ACC112 (cell line): ENCODE results near the gene SEC14L2.

ENCODE experiments used
- H2AFZ ChIP-seq: fragments of 200-600 bp; sonication (generic); one replicate; pipeline ENCODE4 v1.6.0; 2017; ENCODE audit warnings: antibody characterized with exemption, low read length; ENCODE audit not compliant: unreplicated experiment
- H3K27ac ChIP-seq: fragments of 200-600 bp; sonication (generic); 2 replicates; pipeline ENCODE4 v1.5.1; 2014; ENCODE audit warnings: low read depth, mild to moderate bottlenecking, antibody characterized with exemption, low read length, moderate library complexity
- H3K27me3 ChIP-seq: fragments of 200-600 bp; sonication (generic); 2 replicates; pipeline ENCODE4 v1.6.1; 2014; ENCODE audit warnings: mild to moderate bottlenecking, antibody characterized with exemption, low read length, moderate library complexity, mixed read lengths; ENCODE audit not compliant: insufficient read depth
- H3K36me3 ChIP-seq: fragments of 200-600 bp; sonication (generic); 2 replicates; pipeline ENCODE4 v1.6.1; 2016; ENCODE audit warnings: mild to moderate bottlenecking, antibody characterized with exemption, low read length, moderate library complexity, mixed read lengths; ENCODE audit not compliant: insufficient read depth
- H3K4me1 ChIP-seq: fragments of 200-600 bp; sonication (generic); one replicate; pipeline ENCODE4 v1.6.1; 2016; ENCODE audit warnings: low read length, mixed read lengths; ENCODE audit not compliant: insufficient read depth, unreplicated experiment, control insufficient read depth
- H3K4me3 ChIP-seq: fragments of 200-600 bp; sonication (generic); 2 replicates; pipeline ENCODE4 v1.5.1; 2014; ENCODE audit warnings: mild to moderate bottlenecking, low read depth, low read length
- H3K79me2 ChIP-seq: fragments of 200-600 bp; sonication (generic); one replicate; pipeline ENCODE4 v1.6.0; 2016; ENCODE audit warnings: low read length; ENCODE audit not compliant: control insufficient read depth, unreplicated experiment, insufficient read depth

The SEC14L2 gene

GRCh38 chr22:30427871-30428270 is 31.1 kb downstream of the SEC14L2 start:
- Histone ChIP-seq H2AFZ (no peak overlapping the region), H3K4me1 (peaks cover 20% of the 10 kb centered on the region), H3K79me2 (no peaks in the 10 kb centered on the region), H3K36me3 (peaks cover 10% of the 10 kb centered on the region; the same call in 1 of the 2 replicates), H3K4me3 (no peak overlapping the region), H3K27me3 (no peaks in the 10 kb centered on the region), H3K27ac (no peak overlapping the region)

GRCh38 chr22:30429887-30430286 is 33.1 kb downstream of the SEC14L2 start:
- H3K27me3 ChIP-seq, result no peaks in the 10 kb centered on the region
- no peak overlapping the region for H3K27ac ChIP-seq
- peaks cover 9% of the 10 kb centered on the region for H3K4me1 ChIP-seq
- H3K36me3 ChIP-seq, result peaks cover 10% of the 10 kb centered on the region; the same call in 1 of the 2 replicates
- H3K4me3 ChIP-seq, result no peak overlapping the region
- H2AFZ ChIP-seq, result no peak overlapping the region
- no peaks in the 10 kb centered on the region for H3K79me2 ChIP-seq

GRCh38 chr22:30430933-30431332 is 34.1 kb downstream of the SEC14L2 start:
- Histone ChIP-seq H3K27me3 (no peaks in the 10 kb centered on the region), H3K4me1 (peaks cover 6% of the 10 kb centered on the region), H3K27ac (no peak overlapping the region), H3K4me3 (no peak overlapping the region), H3K36me3 (peaks cover 10% of the 10 kb centered on the region; the same call in 1 of the 2 replicates), H3K79me2 (no peaks in the 10 kb centered on the region), H2AFZ (no peak overlapping the region)

GRCh38 chr22:30432096-30432495 is 35.3 kb downstream of the SEC14L2 start:
- peaks cover 2% of the 10 kb centered on the region for H3K4me1 ChIP-seq
- no peaks in the 10 kb centered on the region for H3K27me3 ChIP-seq

GRCh38 chr22:30432520-30432919 is 35.7 kb downstream of the SEC14L2 start:
- H3K27me3 ChIP-seq, result no peaks in the 10 kb centered on the region

More at GRCh38 chr22:30432096-30432495, 35.3 kb downstream of the SEC14L2 start:
- H3K36me3 ChIP-seq, result peaks cover 9% of the 10 kb centered on the region; the same call in 1 of the 2 replicates
- H2AFZ ChIP-seq, result no peak overlapping the region
- H3K79me2 ChIP-seq, result no peaks in the 10 kb centered on the region
- no peak overlapping the region for H3K27ac ChIP-seq
- H3K4me3 ChIP-seq, result no peak overlapping the region

GRCh38 chr22:30433227-30433626 is 36.4 kb downstream of the SEC14L2 start:
- Histone ChIP-seq H3K27ac (no peak overlapping the region), H3K4me1 (no peaks in the 10 kb centered on the region), H3K36me3 (no peaks in the 10 kb centered on the region), H3K4me3 (no peak overlapping the region), H3K27me3 (no peaks in the 10 kb centered on the region), H2AFZ (no peak overlapping the region), H3K79me2 (no peaks in the 10 kb centered on the region)

More at GRCh38 chr22:30432520-30432919, 35.7 kb downstream of the SEC14L2 start:
- Histone ChIP-seq H3K27ac (no peak overlapping the region), H2AFZ (no peak overlapping the region), H3K4me1 (no peaks in the 10 kb centered on the region), H3K79me2 (no peaks in the 10 kb centered on the region), H3K36me3 (peaks cover 4% of the 10 kb centered on the region; the same call in 1 of the 2 replicates), H3K4me3 (no peak overlapping the region)

- H3K27ac ChIP-seq, result no peak overlapping the region
- no peak overlapping the region for H2AFZ ChIP-seq
- H3K4me1 ChIP-seq, result no peaks in the 10 kb centered on the region
- H3K4me3 ChIP-seq, result no peak overlapping the region
- H3K79me2 ChIP-seq, result no peaks in the 10 kb centered on the region
- no peaks in the 10 kb centered on the region for H3K27me3 ChIP-seq
- H3K36me3 ChIP-seq, result no peaks in the 10 kb centered on the region
Measured at GRCh38 chr22:30433773-30434172, 37.0 kb downstream of the SEC14L2 start.

GRCh38 chr22:30434843-30435242 is 38.0 kb downstream of the SEC14L2 start:
- Histone ChIP-seq H3K4me1 (no peaks in the 10 kb centered on the region), H3K27ac (no peak overlapping the region), H3K27me3 (no peaks in the 10 kb centered on the region), H2AFZ (no peak overlapping the region), H3K4me3 (no peak overlapping the region), H3K79me2 (no peaks in the 10 kb centered on the region), H3K36me3 (no peaks in the 10 kb centered on the region)

GRCh38 chr22:30435674-30436126 is 38.9 kb downstream of the SEC14L2 start:
- no peaks in the 10 kb centered on the region for H3K79me2 ChIP-seq
- no peak overlapping the region for H3K27ac ChIP-seq
- no peaks in the 10 kb centered on the region for H3K4me1 ChIP-seq
- H3K27me3 ChIP-seq, result no peaks in the 10 kb centered on the region
- no peak overlapping the region for H2AFZ ChIP-seq
- no peak overlapping the region for H3K4me3 ChIP-seq
- no peaks in the 10 kb centered on the region for H3K36me3 ChIP-seq

- Histone ChIP-seq H3K27me3 (no peaks in the 10 kb centered on the region), H3K79me2 (no peaks in the 10 kb centered on the region), H2AFZ (no peak overlapping the region), H3K4me3 (no peak overlapping the region), H3K27ac (no peak overlapping the region), H3K36me3 (no peaks in the 10 kb centered on the region), H3K4me1 (no peaks in the 10 kb centered on the region)
Measured at GRCh38 chr22:30436196-30436595, 39.4 kb downstream of the SEC14L2 start.

- H3K4me1 ChIP-seq, result peaks cover 4% of the 10 kb centered on the region
- no peaks in the 10 kb centered on the region for H3K36me3 ChIP-seq
- H2AFZ ChIP-seq, result no peak overlapping the region
- H3K4me3 ChIP-seq, result no peak overlapping the region
- H3K27me3 ChIP-seq, result no peaks in the 10 kb centered on the region
- no peaks in the 10 kb centered on the region for H3K79me2 ChIP-seq
- H3K27ac ChIP-seq, result no peak overlapping the region
Measured at GRCh38 chr22:30438559-30438958, 41.7 kb downstream of the SEC14L2 start.
